ENCODE data around the gene RANBP3.

Gene RANBP3

GRCh38 chr19:5950741-5951140 is 27.2 kb downstream of the RANBP3 start:
- DNase-seq (ENCODE audit: low read depth), result no peak

- DNase-seq (ENCODE audit: low read depth), result no peak
Measured at GRCh38 chr19:5949792-5950305, 28.1 kb downstream of the RANBP3 start.

- DNase-seq (ENCODE audit: low read depth), result no peak
Measured at GRCh38 chr19:5948752-5949564, 29.0 kb downstream of the RANBP3 start.

- DNase-seq (ENCODE audit: low read depth), result no peak
Measured at GRCh38 chr19:5947435-5947834, 30.5 kb downstream of the RANBP3 start.

GRCh38 chr19:5943623-5944022 is 34.3 kb downstream of the RANBP3 start:
- DNase-seq (ENCODE audit: low read depth), result no peak

- no peak for DNase-seq (ENCODE audit: low read depth)
Measured at GRCh38 chr19:5943045-5943444, 34.9 kb downstream of the RANBP3 start.

- DNase-seq (ENCODE audit: low read depth), result no peak
Measured at GRCh38 chr19:5941673-5942072, 36.3 kb downstream of the RANBP3 start.

GRCh38 chr19:5940260-5941208 is 37.4 kb downstream of the RANBP3 start:
- no peak for DNase-seq (ENCODE audit: low read depth)

- DNase-seq (ENCODE audit: low read depth), result no peak
Measured at GRCh38 chr19:5937550-5937949, 40.4 kb downstream of the RANBP3 start.

- no peak for DNase-seq (ENCODE audit: low read depth)
Measured at GRCh38 chr19:5936292-5936592, 41.7 kb downstream of the RANBP3 start.

GRCh38 chr19:5935473-5936291 is 42.3 kb downstream of the RANBP3 start:
- DNase-seq (ENCODE audit: low read depth), result no peak

GRCh38 chr19:5934774-5935472 is 43.0 kb downstream of the RANBP3 start:
- no peak for DNase-seq (ENCODE audit: low read depth)

GRCh38 chr19:5934069-5934401 is 43.9 kb downstream of the RANBP3 start:
- no peak for DNase-seq (ENCODE audit: low read depth)

- no peak for DNase-seq (ENCODE audit: low read depth)
Measured at GRCh38 chr19:5933391-5934068, 44.4 kb downstream of the RANBP3 start.

GRCh38 chr19:5932609-5933262 is 45.2 kb downstream of the RANBP3 start:
- DNase-seq (ENCODE audit: low read depth), result no peak

- DNase-seq (ENCODE audit: low read depth), result no peak
Measured at GRCh38 chr19:5932146-5932545, 45.8 kb downstream of the RANBP3 start.

GRCh38 chr19:5931251-5931650 is 46.7 kb downstream of the RANBP3 start:
- DNase-seq (ENCODE audit: low read depth), result no peak

- no peak for DNase-seq (ENCODE audit: low read depth)
Measured at GRCh38 chr19:5929625-5930024, 48.3 kb downstream of the RANBP3 start.

- DNase-seq (ENCODE audit: low read depth), result no peak
Measured at GRCh38 chr19:5929179-5929578, 48.8 kb downstream of the RANBP3 start.

GRCh38 chr19:5927441-5927821 is 50.5 kb downstream of the RANBP3 start:
- DNase-seq (ENCODE audit: low read depth), result no peak
